ENCODE data around the gene PASD1. TPM values are rescaled to one million over a fixed set of nuclear protein-coding genes. Genes with fewer than 3 reads are reported as not detected.

Gene PASD1
- total RNA-seq, 1 experiment from 2014 or later = not detected

- Mint-ChIP-seq H3K27me3 (ENCODE audit: unreplicated experiment) (peaks cover 34% of the 10 kb centered on the region), H3K9me3 (ENCODE audit: low read depth, unreplicated experiment) (no peaks in the 10 kb centered on the region), H3K27ac (ENCODE audit: unreplicated experiment) (no peak overlapping the region), H3K36me3 (ENCODE audit: insufficient read depth, unreplicated experiment) (no peaks in the 10 kb centered on the region), H3K4me1 (ENCODE audit: low read depth, unreplicated experiment) (no peaks in the 10 kb centered on the region), H3K4me3 (ENCODE audit: low read depth, unreplicated experiment) (no peak overlapping the region)
- no peak for TF ChIP-seq CTCF (IDR thresholded peaks at IDR 0.05; ENCODE audit: unreplicated experiment)
- no peak for DNase-seq
- no TSS peak for BruUV-seq (replicated peaks)
- CTCF ChIA-PET = no interaction called here
- intact Hi-C loops (cut with micrococcal nuclease; ENCODE audit: unreplicated experiment) = no loop called here
Measured at GRCh38 chrX:151702741-151703340, 139.4 kb downstream of the PASD1 start.

GRCh38 chrX:151703487-151703886 is 140.0 kb downstream of the PASD1 start:
- no TSS peak for BruUV-seq (replicated peaks)
- Mint-ChIP-seq H3K9me3 (ENCODE audit: low read depth, unreplicated experiment) (no peaks in the 10 kb centered on the region), H3K4me1 (ENCODE audit: low read depth, unreplicated experiment) (no peaks in the 10 kb centered on the region), H3K27ac (ENCODE audit: unreplicated experiment) (no peak overlapping the region), H3K27me3 (ENCODE audit: unreplicated experiment) (peaks cover 31% of the 10 kb centered on the region), H3K36me3 (ENCODE audit: insufficient read depth, unreplicated experiment) (no peaks in the 10 kb centered on the region), H3K4me3 (ENCODE audit: low read depth, unreplicated experiment) (no peak overlapping the region)
- CTCF ChIA-PET = interaction anchor here (0.6 kb wide), 1 partner anchor 23 kb away, joined by 4 read pairs; no protein-coding TSS in a partner anchor
- no peak for DNase-seq
- intact Hi-C loops (cut with micrococcal nuclease; ENCODE audit: unreplicated experiment) = no loop called here
- TF ChIP-seq CTCF (IDR thresholded peaks at IDR 0.05; ENCODE audit: unreplicated experiment) = no peak

- H3K27ac Mint-ChIP-seq (ENCODE audit: unreplicated experiment) = no peak overlapping the region
- H3K36me3 Mint-ChIP-seq (ENCODE audit: insufficient read depth, unreplicated experiment) = no peaks in the 10 kb centered on the region
- H3K27me3 Mint-ChIP-seq (ENCODE audit: unreplicated experiment) = peaks cover 29% of the 10 kb centered on the region
- no peaks in the 10 kb centered on the region for H3K9me3 Mint-ChIP-seq (ENCODE audit: low read depth, unreplicated experiment)
- CTCF ChIA-PET = interaction anchor here (0.6 kb wide), 1 partner anchor 23 kb away, joined by 4 read pairs; no protein-coding TSS in a partner anchor
- no TSS peak for BruUV-seq (replicated peaks)
- TF ChIP-seq CTCF (IDR thresholded peaks at IDR 0.05; ENCODE audit: unreplicated experiment) = no peak
- H3K4me1 Mint-ChIP-seq (ENCODE audit: low read depth, unreplicated experiment) = no peaks in the 10 kb centered on the region
- H3K4me3 Mint-ChIP-seq (ENCODE audit: low read depth, unreplicated experiment) = no peak overlapping the region
- DNase-seq = no peak
- intact Hi-C loops (cut with micrococcal nuclease; ENCODE audit: unreplicated experiment) = no loop called here
Measured at GRCh38 chrX:151704041-151704663, 140.7 kb downstream of the PASD1 start.

- DNase-seq = no peak
- H3K36me3 Mint-ChIP-seq (ENCODE audit: insufficient read depth, unreplicated experiment) = no peaks in the 10 kb centered on the region
- intact Hi-C loops (cut with micrococcal nuclease; ENCODE audit: unreplicated experiment) = no loop called here
- peaks cover 16% of the 10 kb centered on the region for H3K27me3 Mint-ChIP-seq (ENCODE audit: unreplicated experiment)
- H3K9me3 Mint-ChIP-seq (ENCODE audit: low read depth, unreplicated experiment) = no peaks in the 10 kb centered on the region
- no peaks in the 10 kb centered on the region for H3K4me1 Mint-ChIP-seq (ENCODE audit: low read depth, unreplicated experiment)
- H3K4me3 Mint-ChIP-seq (ENCODE audit: low read depth, unreplicated experiment) = no peak overlapping the region
- CTCF ChIA-PET = no interaction called here
- no peak for TF ChIP-seq CTCF (IDR thresholded peaks at IDR 0.05; ENCODE audit: unreplicated experiment)
- BruUV-seq (replicated peaks) = no TSS peak
- no peak overlapping the region for H3K27ac Mint-ChIP-seq (ENCODE audit: unreplicated experiment)
Measured at GRCh38 chrX:151708821-151709220, 145.3 kb downstream of the PASD1 start.

Measured in Calu3 (cell line).